Measurements from ENCODE around the gene SMNDC1.

- TF ChIP-seq CTCF (conservative IDR thresholded peaks at IDR 0.05) (no peak), ZFX (IDR thresholded peaks at IDR 0.05) (no peak)
These were observed 52.6 kb downstream of the SMNDC1 start for GRCh38 chr10:110252151-110252550.

All from C4-2B (cell line).